SU-DHL-6 (cell line): ENCODE data around the gene EMID1.

Source experiments
- H2AFZ ChIP-seq: fragments of 200-600 bp; sonication (generic); 2 replicates; pipeline ENCODE4 v1.6.1; 2014; ENCODE audit warnings: low read depth, mild to moderate bottlenecking, moderate library complexity, mixed read lengths, antibody characterized with exemption, low read length; ENCODE audit not compliant: severe bottlenecking
- H3F3A ChIP-seq: fragments of 200-600 bp; shearing (Covaris generic); 2 replicates; pipeline ENCODE4 v1.6.0; 2016; ENCODE audit warnings: antibody characterized with exemption, mild to moderate bottlenecking; ENCODE audit not compliant: insufficient read depth
- H3K27ac ChIP-seq: fragments of 200-600 bp; sonication (generic); 2 replicates; pipeline ENCODE4 v1.5.1; 2016; ENCODE audit warnings: low read depth, mild to moderate bottlenecking, low read length, moderate library complexity, mixed read lengths
- H3K27me3 ChIP-seq: fragments of 200-600 bp; sonication (generic), shearing (Covaris generic); 2 replicates; pipeline ENCODE4 v1.6.0; 2014; ENCODE audit warnings: mild to moderate bottlenecking, low read length
- H3K36me3 ChIP-seq: fragments of 200-600 bp; sonication (generic); 2 replicates; pipeline ENCODE4 v1.6.1; 2014; ENCODE audit warnings: mild to moderate bottlenecking, low read length, mixed read lengths
- H3K4me2 ChIP-seq: fragments of 300-600, 200-600 bp; shearing (Covaris generic), sonication (generic); 2 replicates; pipeline ENCODE4 v1.6.0; 2014; ENCODE audit warnings: low read length, low read depth, mild to moderate bottlenecking; ENCODE audit not compliant: poor library complexity, severe bottlenecking
- H3K4me3 ChIP-seq: fragments of 200-600 bp; sonication (generic); 2 replicates; pipeline ENCODE4 v1.5.1; 2014; ENCODE audit warnings: antibody characterized with exemption, low read length, mild to moderate bottlenecking, mixed read lengths; ENCODE audit not compliant: insufficient read depth, poor library complexity, severe bottlenecking
- H3K79me2 ChIP-seq: fragments of 200-600 bp; sonication (generic); 2 replicates; pipeline ENCODE4 v1.6.1; 2014; ENCODE audit warnings: mild to moderate bottlenecking, low read length, moderate library complexity; ENCODE audit not compliant: insufficient read depth
- H3K9ac ChIP-seq: fragments of 200-600 bp; sonication (generic); 2 replicates; pipeline ENCODE4 v1.7.0; 2014; ENCODE audit warnings: mild to moderate bottlenecking, low read length
- H3K9me2 ChIP-seq: fragments of 200-600 bp; sonication (generic); replicated peaks from 2 replicates; pipeline ENCODE4 v1.6.1; 2014; ENCODE audit warnings: low read length; ENCODE audit not compliant: insufficient read depth
- H3K9me3 ChIP-seq: fragments of 200-600 bp; sonication (generic); 2 replicates; pipeline ENCODE4 v1.6.1; 2014; ENCODE audit warnings: low read length, mixed read lengths; ENCODE audit not compliant: insufficient read depth
- H4K20me1 ChIP-seq: fragments of 200-600 bp; sonication (generic); 2 replicates; pipeline ENCODE4 v1.6.1; 2014; ENCODE audit warnings: low read depth, mild to moderate bottlenecking, antibody characterized with exemption, low read length, moderate library complexity, mixed read lengths
- CTCF ChIP-seq: fragments of 200-600 bp; sonication (generic); IDR thresholded peaks from one replicate; pipeline ENCODE4 v1.5.1; 2017; ENCODE audit warnings: antibody characterized with exemption, mild to moderate bottlenecking, low read length, moderate library complexity; ENCODE audit not compliant: insufficient read depth, poor library complexity, severe bottlenecking
- EZH2phosphoT487 ChIP-seq: fragments of 200-600 bp; sonication (generic), shearing (Covaris generic); conservative IDR thresholded peaks from 2 replicates; pipeline ENCODE4 v1.6.1; 2018; ENCODE audit warnings: mild to moderate bottlenecking, antibody characterized with exemption, low read length, moderate library complexity, mixed read lengths

The EMID1 gene

DNA sequence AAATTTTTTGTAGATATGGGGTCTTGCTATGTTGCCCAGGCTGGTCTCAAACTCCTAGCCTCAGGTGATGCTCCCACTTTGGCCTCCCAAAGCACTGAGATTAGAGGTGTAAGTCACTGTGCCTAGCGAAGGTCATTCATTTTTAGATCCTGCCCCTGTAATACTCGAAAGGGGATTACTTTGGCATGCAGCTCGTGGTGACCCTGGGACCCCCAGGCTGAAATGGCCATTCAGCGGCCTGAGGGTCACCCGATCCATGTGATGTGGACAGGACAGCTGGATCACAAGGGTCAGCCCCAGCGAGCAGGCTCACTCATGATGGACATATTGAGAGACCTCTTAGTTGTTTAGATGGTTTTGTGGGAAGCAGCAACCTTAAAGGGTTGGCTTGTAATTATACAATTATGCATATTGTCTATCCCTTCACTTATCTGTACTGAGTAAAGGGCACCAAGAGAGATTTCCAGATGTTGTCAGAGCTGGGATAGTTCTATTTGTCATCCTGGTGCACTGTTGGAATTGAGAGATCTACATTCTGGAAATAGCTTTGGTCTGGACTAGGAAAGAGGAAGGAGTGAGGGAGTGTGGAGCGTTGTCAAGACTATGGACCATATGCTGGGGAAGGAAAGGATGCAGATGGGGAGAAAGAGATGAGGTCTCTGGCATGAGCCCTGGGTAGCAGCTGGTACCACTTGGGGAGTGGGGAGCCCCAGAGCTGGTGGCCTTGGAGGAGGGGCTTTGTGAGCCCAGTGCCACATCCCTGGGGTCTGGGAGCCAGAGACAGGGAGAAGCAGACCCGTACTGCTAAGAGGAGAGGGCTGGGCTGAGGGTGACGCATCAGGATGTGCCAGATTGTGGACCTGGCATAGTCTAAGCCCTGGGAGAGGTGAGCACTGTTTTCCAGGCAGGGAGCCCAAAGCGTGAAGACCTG is 46.5 kb downstream of the EMID1 start:
- H3K9ac ChIP-seq = no peak overlapping the region
- no peak overlapping the region for H3K4me3 ChIP-seq
- H3K27me3 ChIP-seq = no peaks in the 10 kb centered on the region
- H3F3A ChIP-seq = no peaks in the 10 kb centered on the region
- no peaks in the 10 kb centered on the region for H4K20me1 ChIP-seq
- no peaks in the 10 kb centered on the region for H3K9me2 ChIP-seq
- no peak for TF ChIP-seq CTCF
- no peak for TF ChIP-seq EZH2phosphoT487
- no peaks in the 10 kb centered on the region for H3K9me3 ChIP-seq
- no peak overlapping the region for H2AFZ ChIP-seq
- H3K27ac ChIP-seq = no peak overlapping the region
- H3K36me3 ChIP-seq = no peaks in the 10 kb centered on the region
- H3K4me2 ChIP-seq = no peak overlapping the region
- H3K79me2 ChIP-seq = no peaks in the 10 kb centered on the region

DNA sequence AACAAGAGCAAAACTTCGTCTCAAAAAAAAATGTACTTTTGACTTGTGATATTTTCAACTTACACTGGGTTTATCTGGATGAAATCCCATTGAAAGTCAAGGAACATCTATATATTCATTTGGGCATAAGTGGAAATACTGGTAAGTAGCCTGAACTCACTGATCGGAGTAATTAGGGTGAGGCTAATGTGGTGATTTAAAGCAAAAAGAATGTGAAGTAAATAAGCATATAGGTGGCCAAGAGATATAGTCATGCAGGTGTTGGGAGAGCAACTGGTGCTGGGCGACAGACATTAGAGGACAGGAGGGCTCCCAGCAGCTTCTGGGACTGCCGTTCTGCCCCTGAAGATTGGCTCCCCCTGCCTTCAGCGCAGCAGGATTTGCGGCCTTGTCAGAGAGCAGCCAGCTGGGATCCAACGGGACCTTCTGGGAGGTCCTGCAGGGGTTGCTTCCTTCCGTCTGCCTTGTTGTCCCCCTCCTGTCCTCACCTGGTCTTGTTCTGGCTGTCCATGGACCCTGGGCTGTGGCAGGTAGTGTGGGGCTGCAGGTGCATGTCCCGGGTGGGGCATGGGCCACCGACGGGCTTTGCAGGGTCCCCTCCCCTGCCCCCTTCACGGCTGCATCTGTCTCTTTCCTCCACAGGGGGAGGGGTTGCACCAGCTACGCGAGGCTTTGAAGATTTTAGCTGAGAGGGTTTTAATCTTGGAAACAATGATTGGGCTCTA is 48.0 kb downstream of the EMID1 start:
- no peaks in the 10 kb centered on the region for H3K9me3 ChIP-seq
- H3K36me3 ChIP-seq = no peaks in the 10 kb centered on the region
- H3K4me2 ChIP-seq = no peak overlapping the region
- no peaks in the 10 kb centered on the region for H4K20me1 ChIP-seq
- H3K27ac ChIP-seq = no peak overlapping the region
- no peaks in the 10 kb centered on the region for H3F3A ChIP-seq
- no peaks in the 10 kb centered on the region for H3K27me3 ChIP-seq
- H3K79me2 ChIP-seq = no peaks in the 10 kb centered on the region
- no peaks in the 10 kb centered on the region for H3K9me2 ChIP-seq
- TF ChIP-seq EZH2phosphoT487 = no peak
- TF ChIP-seq CTCF = no peak
- H3K4me3 ChIP-seq = no peak overlapping the region
- no peak overlapping the region for H2AFZ ChIP-seq
- no peak overlapping the region for H3K9ac ChIP-seq

DNA sequence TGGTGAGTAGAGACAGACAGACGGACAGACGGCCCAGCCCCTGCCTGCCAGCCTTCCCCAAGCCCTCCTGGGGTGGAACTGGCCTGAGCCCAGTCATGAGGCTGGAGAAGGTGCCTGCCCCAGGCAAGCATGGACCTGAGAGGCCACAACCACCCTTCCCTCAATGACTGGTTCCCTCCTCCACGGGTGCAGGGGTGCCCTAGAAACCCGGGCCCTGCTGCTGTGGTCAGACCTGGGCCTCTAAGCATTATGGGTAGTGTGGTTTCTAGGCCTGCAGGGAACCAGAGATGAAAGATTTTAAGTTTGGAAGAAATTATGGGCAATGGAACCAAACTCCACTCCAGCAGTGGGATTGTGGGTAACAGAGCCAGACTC is 48.6 kb downstream of the EMID1 start:
- H3K27me3 ChIP-seq = no peaks in the 10 kb centered on the region
- no peak overlapping the region for H3K9ac ChIP-seq
- H2AFZ ChIP-seq = no peak overlapping the region
- H3K9me2 ChIP-seq = no peaks in the 10 kb centered on the region
- no peaks in the 10 kb centered on the region for H3K9me3 ChIP-seq
- TF ChIP-seq CTCF (no peak), EZH2phosphoT487 (no peak)
- no peaks in the 10 kb centered on the region for H3K79me2 ChIP-seq
- H3K4me3 ChIP-seq = no peak overlapping the region
- H3K27ac ChIP-seq = no peak overlapping the region
- H3K36me3 ChIP-seq = no peaks in the 10 kb centered on the region
- no peak overlapping the region for H3K4me2 ChIP-seq
- H3F3A ChIP-seq = no peaks in the 10 kb centered on the region
- H4K20me1 ChIP-seq = no peaks in the 10 kb centered on the region
